Measurements from ENCODE around the gene FRMPD2. TPM values are rescaled to one million over a fixed set of nuclear protein-coding genes. Genes with fewer than 3 reads are reported as not detected.
"Not testable (repeated sequence)": the region's sequence is repeated elsewhere in the genome, so short reads cannot be mapped to it uniquely, and the experiment has no call there.

The FRMPD2 gene
- total RNA-seq, 1 experiment from 2014 or later, result 0.91 TPM

DNA sequence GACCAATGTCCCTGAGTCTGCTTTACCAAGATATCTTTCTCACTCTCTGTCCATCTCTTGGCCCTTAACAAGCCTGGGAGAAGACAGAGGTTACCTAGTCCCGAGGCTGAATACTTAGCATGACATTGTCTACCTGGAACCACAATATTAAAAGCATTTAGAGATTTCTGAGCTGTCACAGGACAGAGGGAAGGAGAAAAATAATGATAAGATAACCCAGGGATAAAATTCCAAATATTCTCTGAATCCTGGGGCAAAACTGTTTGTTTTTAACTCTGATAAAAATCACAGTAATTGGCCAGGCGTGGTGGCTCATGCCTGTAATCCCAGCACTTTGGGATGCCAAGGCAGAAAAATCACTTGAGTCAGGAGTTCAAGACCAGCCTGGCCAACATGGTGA lies 19.9 kb upstream of the FRMPD2 start:
- DNase-seq (ENCODE audit: low read depth), result no peak
- in situ Hi-C loops (cut with HindIII; ENCODE audit: low pct_unique_long_range_greater_than_20kb, low sequenced_read_pairs), result no loop called here

DNA sequence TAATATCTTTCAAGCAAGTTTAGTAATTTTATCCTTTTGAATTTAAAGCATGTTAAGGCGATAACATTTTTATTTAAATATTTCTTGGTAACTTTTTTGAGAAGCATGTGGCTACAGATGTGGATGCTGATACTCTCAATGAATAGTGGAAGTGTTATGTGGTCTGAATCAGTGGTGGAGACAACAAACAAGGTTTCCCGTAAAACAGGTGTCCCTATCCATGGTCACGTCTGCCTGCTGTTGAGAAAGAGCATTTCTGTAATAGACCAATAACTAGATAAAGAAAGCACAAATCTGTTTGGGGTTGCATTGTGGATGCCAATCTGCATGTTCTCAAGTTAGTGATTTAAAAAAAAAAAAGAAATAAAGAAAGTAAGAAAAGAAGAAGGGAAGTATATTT lies 18.1 kb upstream of the FRMPD2 start:
- in situ Hi-C loops (cut with HindIII; ENCODE audit: low pct_unique_long_range_greater_than_20kb, low sequenced_read_pairs), result no loop called here
- DNase-seq (ENCODE audit: low read depth), result no peak

DNA sequence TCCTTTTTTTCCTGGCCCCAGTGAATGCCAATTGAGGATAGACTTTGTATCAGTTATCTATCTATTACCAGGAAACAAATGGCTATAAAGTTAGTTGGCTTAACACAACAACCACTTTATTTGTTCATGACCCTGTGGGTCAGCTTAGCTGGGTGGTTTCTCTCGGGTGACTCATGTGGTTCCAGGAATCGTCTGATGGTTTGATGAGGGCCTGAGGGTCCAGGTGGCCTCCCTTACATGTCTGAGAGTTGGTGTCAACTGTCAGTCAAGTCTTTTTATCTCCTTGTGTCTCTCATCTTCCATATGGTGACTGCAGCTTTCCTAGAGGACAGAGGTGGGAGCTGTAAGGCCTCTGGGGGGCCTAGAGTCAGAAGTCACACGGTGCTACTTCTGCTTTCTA lies 16.7 kb upstream of the FRMPD2 start:
- DNase-seq (ENCODE audit: low read depth), result no peak
- in situ Hi-C loops (cut with HindIII; ENCODE audit: low pct_unique_long_range_greater_than_20kb, low sequenced_read_pairs), result no loop called here

GRCh38 chr10:48290286-48290685 lies 15.8 kb upstream of the FRMPD2 start:
- DNase-seq (ENCODE audit: low read depth), result no peak
- in situ Hi-C loops (cut with HindIII; ENCODE audit: low pct_unique_long_range_greater_than_20kb, low sequenced_read_pairs), result no loop called here

- peak; percentile 50 for DNase-seq (ENCODE audit: low read depth)
- in situ Hi-C loops (cut with HindIII; ENCODE audit: low pct_unique_long_range_greater_than_20kb, low sequenced_read_pairs), result no loop called here
Observed at GRCh38 chr10:48289501-48290238, 15.2 kb upstream of the FRMPD2 start.

- in situ Hi-C loops (cut with HindIII; ENCODE audit: low pct_unique_long_range_greater_than_20kb, low sequenced_read_pairs), result no loop called here
- DNase-seq (ENCODE audit: low read depth), result no peak
Observed at GRCh38 chr10:48288661-48289060, 14.2 kb upstream of the FRMPD2 start.

DNA sequence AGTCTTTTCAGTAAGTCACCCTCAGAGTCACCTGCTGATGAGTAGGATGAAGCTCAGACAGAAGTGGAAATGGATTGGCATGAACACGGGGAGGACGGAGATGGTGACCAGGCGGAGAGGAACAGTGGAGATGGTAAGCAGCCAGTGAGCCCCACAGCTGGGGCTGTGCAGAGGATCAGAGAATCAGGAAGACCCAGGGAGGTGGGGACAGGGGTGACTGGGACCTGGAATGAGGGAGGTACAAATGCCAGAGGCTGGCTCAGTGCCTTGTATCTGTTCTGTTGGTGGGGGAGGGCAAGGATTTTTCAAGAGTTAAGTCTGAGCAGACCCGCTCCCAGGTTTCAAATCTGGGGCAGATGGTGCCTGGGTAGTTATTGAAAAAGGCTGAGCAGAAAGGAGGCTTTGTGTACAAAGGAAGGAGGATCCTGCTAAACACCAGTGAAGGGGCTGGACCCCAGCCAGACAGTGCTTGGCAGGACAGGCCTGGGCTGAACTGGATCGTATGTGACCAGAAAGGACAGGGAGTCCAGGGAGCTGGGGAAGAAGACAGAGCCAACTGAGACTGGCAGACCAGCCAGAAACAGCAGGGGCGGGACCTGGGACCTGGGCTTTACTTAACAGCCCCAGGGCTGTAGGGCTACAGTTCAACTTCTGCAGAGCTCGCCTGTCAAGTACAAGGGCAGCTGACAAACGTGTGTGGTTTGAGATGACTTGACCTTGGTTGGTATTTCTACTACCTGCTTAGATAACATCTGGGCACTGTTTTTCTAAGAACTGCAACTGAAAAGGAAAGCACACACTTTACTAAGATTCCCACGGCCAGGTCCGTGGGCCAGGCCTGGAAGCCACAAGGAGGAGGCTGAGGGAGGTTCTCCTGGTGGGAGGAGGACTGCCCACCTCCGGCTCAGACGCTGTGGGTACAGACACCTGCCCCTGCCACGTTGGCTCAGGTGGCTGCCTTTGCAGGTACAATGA lies 13.2 kb upstream of the FRMPD2 start:
- in situ Hi-C loops (cut with HindIII; ENCODE audit: low pct_unique_long_range_greater_than_20kb, low sequenced_read_pairs), result no loop called here
- DNase-seq (ENCODE audit: low read depth), result peak; percentile 46

DNA sequence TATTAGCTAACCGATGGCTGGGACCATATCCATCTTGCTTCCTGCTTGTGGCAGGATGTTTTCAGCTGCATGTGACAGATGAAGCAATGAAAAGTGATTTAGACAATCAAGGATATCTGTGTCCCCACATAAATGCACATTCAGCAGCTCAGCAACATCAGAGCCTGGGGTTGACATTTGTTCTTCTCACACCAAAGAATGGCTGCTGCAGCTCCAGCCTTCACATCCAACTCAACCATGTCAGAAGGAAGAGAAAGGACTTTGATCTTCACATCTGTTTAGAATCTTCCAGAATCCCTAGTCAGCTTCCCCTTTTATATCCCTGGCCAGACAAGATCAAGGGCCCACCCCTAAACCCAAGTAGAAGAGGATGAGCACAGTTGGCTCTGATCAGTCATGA lies 11.9 kb upstream of the FRMPD2 start:
- no peak for DNase-seq (ENCODE audit: low read depth)
- in situ Hi-C loops (cut with HindIII; ENCODE audit: low pct_unique_long_range_greater_than_20kb, low sequenced_read_pairs), result no loop called here

GRCh38 chr10:48285710-48286109 lies 11.2 kb upstream of the FRMPD2 start:
- no peak for DNase-seq (ENCODE audit: low read depth)
- in situ Hi-C loops (cut with HindIII; ENCODE audit: low pct_unique_long_range_greater_than_20kb, low sequenced_read_pairs), result no loop called here

GRCh38 chr10:48284811-48285210 lies 10.3 kb upstream of the FRMPD2 start:
- in situ Hi-C loops (cut with HindIII; ENCODE audit: low pct_unique_long_range_greater_than_20kb, low sequenced_read_pairs), result no loop called here
- DNase-seq (ENCODE audit: low read depth), result no peak

DNA sequence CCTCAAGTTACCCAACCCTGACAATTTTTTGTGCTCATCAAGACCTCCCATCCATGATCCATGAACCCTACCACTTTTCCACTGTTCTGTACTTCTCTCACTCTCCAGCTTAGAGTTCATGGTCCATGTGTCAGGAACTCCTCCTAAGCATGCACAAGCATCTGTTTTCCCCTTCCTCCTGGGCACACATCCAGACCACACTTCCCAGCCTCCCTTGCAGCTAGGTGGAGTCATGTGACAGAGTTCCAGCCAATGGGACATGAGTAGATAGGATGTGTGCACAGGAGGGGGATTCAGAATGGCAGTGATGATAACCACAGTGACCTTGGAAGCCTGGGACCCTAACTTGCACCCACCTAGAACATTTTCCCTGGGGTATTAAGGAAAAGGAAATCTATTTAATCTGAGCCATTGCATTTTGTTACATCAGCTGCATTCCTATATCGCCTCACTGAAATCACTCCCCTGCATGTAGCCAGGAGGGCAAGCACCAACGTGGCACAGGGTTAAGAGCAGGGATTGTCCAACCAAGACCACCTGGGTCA lies 9.6 kb upstream of the FRMPD2 start:
- in situ Hi-C loops (cut with HindIII; ENCODE audit: low pct_unique_long_range_greater_than_20kb, low sequenced_read_pairs), result no loop called here
- DNase-seq (ENCODE audit: low read depth), result no peak

- DNase-seq (ENCODE audit: low read depth), result no peak
- in situ Hi-C loops (cut with HindIII; ENCODE audit: low pct_unique_long_range_greater_than_20kb, low sequenced_read_pairs), result no loop called here
Observed at GRCh38 chr10:48282829-48283228, 8.3 kb upstream of the FRMPD2 start.

DNA sequence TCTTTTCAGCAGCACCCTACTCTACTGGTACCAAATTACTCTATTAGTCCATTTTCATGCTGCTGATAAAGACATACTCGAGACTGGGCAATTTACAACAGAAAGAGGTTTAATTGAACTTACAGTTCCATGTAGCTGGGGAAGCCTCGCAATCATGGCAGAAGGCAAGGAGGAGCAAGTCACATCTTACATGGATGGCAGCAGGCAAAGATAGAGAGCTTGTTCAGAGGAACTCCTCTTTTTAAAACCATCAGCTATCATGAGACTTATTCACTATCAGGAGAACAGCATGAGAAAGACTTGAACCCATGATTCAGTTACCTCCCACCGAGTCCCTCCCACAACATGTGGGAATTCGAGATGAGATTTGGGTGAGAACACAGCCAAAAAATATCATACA lies 7.2 kb upstream of the FRMPD2 start:
- DNase-seq (ENCODE audit: low read depth); in situ Hi-C loops (cut with HindIII; ENCODE audit: low pct_unique_long_range_greater_than_20kb, low sequenced_read_pairs): not testable (repeated sequence)

GRCh38 chr10:48279081-48279751 lies 4.7 kb upstream of the FRMPD2 start:
- no peak for DNase-seq (ENCODE audit: low read depth)
- in situ Hi-C loops (cut with HindIII; ENCODE audit: low pct_unique_long_range_greater_than_20kb, low sequenced_read_pairs), result no loop called here

- no peak for DNase-seq (ENCODE audit: low read depth)
- in situ Hi-C loops (cut with HindIII; ENCODE audit: low pct_unique_long_range_greater_than_20kb, low sequenced_read_pairs), result no loop called here
Observed at GRCh38 chr10:48277093-48277492, 2.6 kb upstream of the FRMPD2 start.

- in situ Hi-C loops (cut with HindIII; ENCODE audit: low pct_unique_long_range_greater_than_20kb, low sequenced_read_pairs), result no loop called here
- DNase-seq (ENCODE audit: low read depth), result peak; percentile 33
Observed at GRCh38 chr10:48273741-48274140, 755 bp downstream of the FRMPD2 start.

DNA sequence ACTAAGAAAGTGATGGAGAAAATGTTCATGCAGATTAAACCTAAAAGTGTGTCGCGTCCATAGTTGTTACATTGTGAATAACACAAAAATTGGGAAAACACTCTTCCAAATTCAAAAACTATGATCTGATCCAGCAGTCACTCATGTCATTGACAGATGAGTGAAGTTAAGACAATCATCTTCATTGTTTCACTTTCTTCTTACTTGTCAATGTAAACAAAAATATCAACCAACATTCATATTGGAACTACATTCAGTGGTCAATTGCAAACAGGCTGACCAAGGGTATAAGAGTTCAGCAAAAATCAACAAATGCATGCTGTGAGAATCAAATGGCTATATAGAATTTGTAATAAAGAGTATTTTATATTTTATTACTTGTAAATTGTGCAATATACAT lies 1.8 kb downstream of the FRMPD2 start:
- in situ Hi-C loops (cut with HindIII; ENCODE audit: low pct_unique_long_range_greater_than_20kb, low sequenced_read_pairs), result no loop called here
- DNase-seq (ENCODE audit: low read depth), result no peak

DNA sequence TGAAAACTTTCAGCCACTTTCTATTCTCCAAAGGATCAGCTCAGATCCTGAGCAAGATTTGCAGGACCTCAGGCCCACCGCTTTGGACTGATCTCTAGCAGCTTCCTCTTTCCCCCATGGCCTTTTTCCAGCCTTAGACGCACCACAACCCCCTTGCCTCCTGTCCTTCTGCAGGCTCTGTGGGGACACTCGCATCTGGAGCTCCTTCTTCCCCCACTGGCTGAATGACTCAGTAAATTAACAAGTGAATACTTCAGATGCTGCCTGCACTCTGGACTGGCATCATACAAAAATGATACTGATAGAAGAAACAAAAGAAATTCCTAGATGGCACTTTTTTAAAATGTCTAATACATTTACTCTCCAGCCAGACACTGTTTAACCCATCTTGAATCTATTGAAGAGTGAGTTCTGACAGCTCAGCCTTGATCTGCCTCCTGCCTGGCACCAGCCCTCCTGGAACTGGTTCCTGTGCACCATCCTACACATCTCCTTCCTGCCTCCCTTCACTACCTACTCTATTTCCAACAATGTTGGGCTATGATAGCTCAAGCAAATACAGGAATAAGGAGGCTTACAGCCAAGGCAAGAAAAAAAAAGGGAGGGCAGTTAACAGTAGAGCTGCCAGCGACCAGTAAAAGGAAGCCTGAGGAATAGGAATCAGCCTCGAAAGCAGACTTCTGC lies 3.3 kb downstream of the FRMPD2 start:
- no peak for DNase-seq (ENCODE audit: low read depth)
- in situ Hi-C loops (cut with HindIII; ENCODE audit: low pct_unique_long_range_greater_than_20kb, low sequenced_read_pairs), result no loop called here
